ENCODE results near the gene AMPD3. TPM values are rescaled to one million over a fixed set of nuclear protein-coding genes. Genes with fewer than 3 reads are reported as not detected.

Gene AMPD3
- total RNA-seq, 1 experiment from 2014 or later = 5.9 TPM

DNA sequence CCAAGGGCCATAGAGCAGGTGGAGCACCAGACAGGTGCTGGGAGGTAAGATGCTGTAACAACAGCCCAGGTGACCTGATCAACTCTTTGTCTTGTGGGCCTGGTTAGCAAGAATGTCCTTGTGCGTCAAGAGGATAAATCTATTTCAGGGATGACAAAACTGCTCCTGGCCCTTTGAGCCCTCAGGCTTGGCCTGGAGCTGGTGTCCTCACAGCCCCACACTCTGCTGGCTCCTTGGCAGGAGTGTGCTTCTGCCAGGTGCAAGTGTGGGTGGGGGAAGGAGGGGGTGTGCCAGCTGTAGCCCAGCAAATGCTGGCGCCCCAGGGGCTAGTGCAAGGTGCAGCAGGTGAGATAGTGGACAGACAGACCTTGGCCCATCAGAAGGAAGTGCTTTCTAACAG, 19.5 kb downstream of the AMPD3 start:
- Histone ChIP-seq H2BK12ac (ENCODE audit: insufficient read length, low read depth, low read length) (no peak overlapping the region), H3K56ac (ENCODE audit: insufficient read length, low read depth, low read length) (no peak overlapping the region), H3K4me2 (ENCODE audit: insufficient read depth, insufficient read length, low read length) (no peak overlapping the region), H3T11ph (ENCODE audit: low read length) (no peak overlapping the region), H3K14ac (ENCODE audit: insufficient read depth, low read length) (no peak overlapping the region), H2BK120ac (ENCODE audit: low read depth, low read length, poor library complexity, severe bottlenecking) (no peak overlapping the region), H3K79me2 (ENCODE audit: insufficient read depth, low read length) (no peaks in the 10 kb centered on the region), H3K9me3 (ENCODE audit: control insufficient read depth, low read depth, low read length) (no peaks in the 10 kb centered on the region), H4K8ac (replicated peaks; ENCODE audit: insufficient read length, low read depth, low read length) (no peak overlapping the region), H2AFZ (ENCODE audit: low read length) (no peak overlapping the region), H3K18ac (ENCODE audit: insufficient read length, low read depth, low read length) (no peak overlapping the region), H3K27me3 (ENCODE audit: insufficient read depth, low read length) (no peaks in the 10 kb centered on the region), H4K20me1 (ENCODE audit: control insufficient read depth, insufficient read depth, insufficient read length) (no peaks in the 10 kb centered on the region), H2BK5ac (ENCODE audit: insufficient read length, low read length) (no peak overlapping the region), H4K91ac (ENCODE audit: insufficient read length, low read depth, low read length) (no peak overlapping the region), H3K23ac (ENCODE audit: insufficient read length, low read depth, low read length) (no peak overlapping the region), H4K5ac (ENCODE audit: insufficient read length, low read depth, low read length) (no peak overlapping the region), H3K4me1 (ENCODE audit: insufficient read depth, low read length) (no peaks in the 10 kb centered on the region), H3K9ac (ENCODE audit: extremely low read depth, insufficient read length, low read length) (no peak overlapping the region), H3K27ac (ENCODE audit: insufficient read length, low read depth, low read length) (no peak overlapping the region), H3K23me2 (ENCODE audit: insufficient read length, low read depth, low read length, poor library complexity, severe bottlenecking) (no peaks in the 10 kb centered on the region), H3K79me1 (ENCODE audit: insufficient read depth, low read depth, low read length, poor library complexity, severe bottlenecking) (no peaks in the 10 kb centered on the region), H2AK5ac (ENCODE audit: insufficient read length, low read length) (no peak overlapping the region), H2BK15ac (ENCODE audit: low read depth, low read length) (no peak overlapping the region), H3K4ac (ENCODE audit: low read depth, low read length) (no peak overlapping the region), H2BK20ac (ENCODE audit: low read depth, low read length, poor library complexity, severe bottlenecking) (no peak overlapping the region)
- H3K27ac Mint-ChIP-seq = no peak overlapping the region
- no CpG with 5 or more reads among the region's 2 CpGs for WGBS (ENCODE audit: extremely low coverage, insufficient read length, low lambda C conversion rate)
- H3K9me3 Mint-ChIP-seq = peaks cover under 1 to 6% of the 10 kb centered on the region in 2 experiments; a peak in 3 of 5 replicates
- 0 out of 7 replicates have a peak, but pooled peaks cover 0 to 6% (median 0%) of the 10 kb centered on the region in 3 experiments for H3K36me3 Mint-ChIP-seq (ENCODE audit: insufficient read depth in 1 of 3, low read depth in 3 of 3)
- H3K27me3 Mint-ChIP-seq (ENCODE audit: low read depth) = peaks cover 2% of the 10 kb centered on the region; the same call in 1 of the 2 replicates
- DNase-seq = no peak
- TF ChIP-seq, protein P1, sequence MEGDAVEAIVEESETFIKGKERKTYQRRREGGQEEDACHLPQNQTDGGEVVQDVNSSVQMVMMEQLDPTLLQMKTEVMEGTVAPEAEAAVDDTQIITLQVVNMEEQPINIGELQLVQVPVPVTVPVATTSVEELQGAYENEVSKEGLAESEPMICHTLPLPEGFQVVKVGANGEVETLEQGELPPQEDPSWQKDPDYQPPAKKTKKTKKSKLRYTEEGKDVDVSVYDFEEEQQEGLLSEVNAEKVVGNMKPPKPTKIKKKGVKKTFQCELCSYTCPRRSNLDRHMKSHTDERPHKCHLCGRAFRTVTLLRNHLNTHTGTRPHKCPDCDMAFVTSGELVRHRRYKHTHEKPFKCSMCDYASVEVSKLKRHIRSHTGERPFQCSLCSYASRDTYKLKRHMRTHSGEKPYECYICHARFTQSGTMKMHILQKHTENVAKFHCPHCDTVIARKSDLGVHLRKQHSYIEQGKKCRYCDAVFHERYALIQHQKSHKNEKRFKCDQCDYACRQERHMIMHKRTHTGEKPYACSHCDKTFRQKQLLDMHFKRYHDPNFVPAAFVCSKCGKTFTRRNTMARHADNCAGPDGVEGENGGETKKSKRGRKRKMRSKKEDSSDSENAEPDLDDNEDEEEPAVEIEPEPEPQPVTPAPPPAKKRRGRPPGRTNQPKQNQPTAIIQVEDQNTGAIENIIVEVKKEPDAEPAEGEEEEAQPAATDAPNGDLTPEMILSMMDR (conservative IDR thresholded peaks at IDR 0.05) = no peak
- H3K4me3 Mint-ChIP-seq = no peak overlapping the region
- H3K4me1 Mint-ChIP-seq = peaks cover 0 to 11% of the 10 kb centered on the region in 2 experiments; a peak in 2 of 4 replicates
